ENCODE measurements around the gene RAB14. TPM values are rescaled to one million over a fixed set of nuclear protein-coding genes. Genes with fewer than 3 reads are reported as not detected.

RAB14 gene
- total RNA-seq, 4 donors from 2014 or later, result 20.7 to 50.3 (median 37.9) TPM

GRCh38 chr9:121169094-121169601, 32.5 kb downstream of the RAB14 start:
- Histone ChIP-seq H3K9me3 (no peaks in the 10 kb centered on the region), H3K27ac (no peak overlapping the region), H3K4me3 (no peak overlapping the region), H3K36me3 (peaks cover 0 to 22% (median 8%) of the 10 kb centered on the region in 4 donors), H3K4me1 (no peaks in the 10 kb centered on the region), H3K27me3 (no peaks in the 10 kb centered on the region)
- WGBS, 2 donors (ENCODE audit: low coverage in 1 of 2), result 63 to 87% methylated on average over 1 to 3 of the region's 3 CpGs
- intact Hi-C loops (cut with DNase I; ENCODE audit: low total_unique reads), result no loop called here
- in situ Hi-C loops (cut with MboI; ENCODE audit: low pct_ligation_motif_present in 1 of 4, low pct_unique_long_range_greater_than_20kb in 1 of 4, low sequenced_read_pairs in 3 of 4), result no loop called here
- no peak for DNase-seq
- TF ChIP-seq POLR2A (IDR thresholded peaks at IDR 0.05) (no peak), CTCF (IDR thresholded peaks at IDR 0.05) (peak in 4 of 5 experiments; percentile 26 to 38 (median 30))

GRCh38 chr9:121168052-121168451, 33.6 kb downstream of the RAB14 start:
- intact Hi-C loops (cut with DNase I; ENCODE audit: low total_unique reads) (no loop called here), in situ Hi-C loops (cut with MboI; ENCODE audit: low pct_ligation_motif_present in 1 of 4, low pct_unique_long_range_greater_than_20kb in 1 of 4, low sequenced_read_pairs in 3 of 4) (no loop called here)
- H3K4me1 ChIP-seq, result no peaks in the 10 kb centered on the region
- no peak for DNase-seq
- H3K36me3 ChIP-seq, result peaks cover 0 to 18% (median 8%) of the 10 kb centered on the region in 4 donors
- no peaks in the 10 kb centered on the region for H3K9me3 ChIP-seq
- no peaks in the 10 kb centered on the region for H3K27me3 ChIP-seq
- 93% methylated on average over 2 of the region's 2 CpGs; no CpG with 5 or more reads in 1 of the 2 donors for WGBS, 2 donors (ENCODE audit: low coverage in 1 of 2)
- H3K27ac ChIP-seq, result no peak overlapping the region
- TF ChIP-seq POLR2A (IDR thresholded peaks at IDR 0.05) (no peak), CTCF (IDR thresholded peaks at IDR 0.05) (no peak), EP300 (IDR thresholded peaks at IDR 0.05; ENCODE audit: low read depth) (no peak), POLR2AphosphoS5 (IDR thresholded peaks at IDR 0.05) (no peak)
- no peak overlapping the region for H3K4me3 ChIP-seq

GRCh38 chr9:121160025-121160424, 41.6 kb downstream of the RAB14 start:
- Histone ChIP-seq H3K4me3 (no peak overlapping the region), H3K27ac (peak overlapping the region in 2 of 4 donors; percentile 16 to 29), H3K36me3 (peaks cover 0 to 26% (median 7%) of the 10 kb centered on the region in 4 donors), H3K4me1 (no peaks in the 10 kb centered on the region), H3K9me3 (no peaks in the 10 kb centered on the region), H3K27me3 (no peaks in the 10 kb centered on the region)
- DNase-seq, result no peak
- in situ Hi-C loops (cut with MboI; ENCODE audit: low pct_ligation_motif_present in 1 of 4, low pct_unique_long_range_greater_than_20kb in 1 of 4, low sequenced_read_pairs in 3 of 4), result no loop called here
- TF ChIP-seq POLR2A (IDR thresholded peaks at IDR 0.05) (no peak), EP300 (IDR thresholded peaks at IDR 0.05; ENCODE audit: low read depth) (no peak), CTCF (IDR thresholded peaks at IDR 0.05) (no peak)
- 47 to 71% methylated on average over 1 of the region's 1 CpG for WGBS, 2 donors (ENCODE audit: low coverage in 1 of 2)
- intact Hi-C loops (cut with DNase I; ENCODE audit: low total_unique reads), result no loop called here

- H3K9me3 ChIP-seq, result no peaks in the 10 kb centered on the region
- in situ Hi-C loops (cut with MboI; ENCODE audit: low pct_ligation_motif_present in 1 of 4, low pct_unique_long_range_greater_than_20kb in 1 of 4, low sequenced_read_pairs in 3 of 4) (no loop called here), intact Hi-C loops (cut with DNase I; ENCODE audit: low total_unique reads) (no loop called here)
- H3K27me3 ChIP-seq, result no peaks in the 10 kb centered on the region
- H3K4me3 ChIP-seq, result no peak overlapping the region
- TF ChIP-seq CTCF (IDR thresholded peaks at IDR 0.05) (no peak), EP300 (IDR thresholded peaks at IDR 0.05; ENCODE audit: low read depth) (no peak), POLR2AphosphoS5 (IDR thresholded peaks at IDR 0.05) (no peak), POLR2A (IDR thresholded peaks at IDR 0.05) (no peak)
- no peak for DNase-seq
- 97 to 98% methylated on average over 4 of the region's 4 CpGs for WGBS, 2 donors (ENCODE audit: low coverage in 1 of 2)
- no peaks in the 10 kb centered on the region for H3K4me1 ChIP-seq
- no peak overlapping the region for H3K27ac ChIP-seq
- H3K36me3 ChIP-seq, result peaks cover 0 to 28% (median 10%) of the 10 kb centered on the region in 4 donors
Observed at GRCh38 chr9:121157939-121158338, 43.7 kb downstream of the RAB14 start.

All from transverse colon (tissue), 4 donors.